Activated CD4-positive, alpha-beta T cell treated with anti-CD3 and anti-CD28 coated beads, Interleukin-2, amount 50 U/mL, for 4 hours (primary cell): ENCODE data around the gene ZBTB7A.

ENCODE experiments used
- DNase-seq, 2 experiments: peaks; one replicate each; pipeline ENCODE4 v3.0.0-alpha.2; 2020

ZBTB7A gene

DNA sequence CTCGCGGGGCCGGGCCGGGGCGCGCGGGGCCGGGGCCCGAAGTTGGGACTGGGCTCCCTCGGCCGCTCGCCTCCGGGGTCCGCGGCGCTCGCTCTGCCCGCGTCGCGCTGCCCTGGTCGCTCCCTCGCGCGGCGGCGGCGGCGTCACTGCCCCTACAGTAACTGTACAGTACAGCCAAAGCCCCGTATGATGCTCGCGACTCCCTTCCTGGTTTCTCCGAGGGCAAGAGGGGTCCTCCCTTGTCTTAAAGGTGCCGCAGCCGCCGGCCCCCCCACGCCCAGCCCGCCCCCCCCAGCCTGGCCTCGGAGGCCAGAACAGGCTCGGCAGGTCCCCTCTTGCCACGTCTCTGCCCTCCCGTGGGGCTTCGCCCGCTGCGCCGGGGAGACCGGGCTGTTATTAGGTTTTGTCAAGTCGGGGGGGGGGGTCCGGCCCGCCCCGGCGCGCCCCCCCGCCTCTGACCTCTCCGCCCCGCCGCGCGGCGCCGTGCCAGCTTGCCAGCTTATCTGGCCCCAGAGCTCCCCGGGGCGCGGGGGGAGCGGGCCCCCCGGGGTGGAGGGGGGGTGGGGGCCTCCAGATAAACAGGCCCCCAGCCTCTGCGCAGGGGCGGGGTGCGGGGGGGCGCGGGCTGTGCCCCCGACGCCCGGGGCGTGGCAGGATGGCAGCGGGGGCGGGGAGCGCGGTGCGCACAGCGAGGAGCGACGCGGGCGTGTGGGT lies at the start of gene ZBTB7A:
Gene ZBTB7A, minus strand, starts transcription at position 218 of the 714 bp plus-strand sequence. CDS start 11,667 bp downstream, outside the sequence.
- DNase-seq: peak; percentile 74 to 77

DNA sequence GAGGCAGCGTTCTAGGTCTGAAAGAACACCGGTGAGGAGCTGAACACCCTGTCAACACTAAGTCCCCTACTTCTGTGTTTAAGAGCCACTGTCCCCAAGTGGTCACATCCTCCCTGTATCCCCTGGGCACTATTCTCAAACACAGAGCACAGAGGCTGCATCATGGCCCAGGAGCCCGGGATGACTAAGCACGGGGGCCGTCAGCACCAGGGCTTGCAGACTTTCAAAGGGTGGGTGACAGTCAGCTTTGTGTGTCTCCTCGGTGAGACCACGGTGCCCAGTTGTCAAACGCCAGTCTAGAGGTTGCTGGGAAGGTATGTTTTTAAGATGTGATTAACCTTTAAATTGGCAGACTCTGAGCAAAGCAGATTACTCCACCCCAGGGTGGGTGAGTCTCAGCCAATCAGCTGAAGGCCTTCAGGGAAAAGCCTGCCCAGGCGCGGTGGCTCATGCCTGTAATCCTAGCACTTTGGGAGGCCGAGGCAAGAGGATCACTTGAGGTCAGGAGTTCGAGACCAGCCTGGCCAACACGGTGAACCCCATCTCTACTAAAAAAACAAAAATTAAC lies 49.2 kb upstream of the ZBTB7A start:
- DNase-seq: no peak

DNA sequence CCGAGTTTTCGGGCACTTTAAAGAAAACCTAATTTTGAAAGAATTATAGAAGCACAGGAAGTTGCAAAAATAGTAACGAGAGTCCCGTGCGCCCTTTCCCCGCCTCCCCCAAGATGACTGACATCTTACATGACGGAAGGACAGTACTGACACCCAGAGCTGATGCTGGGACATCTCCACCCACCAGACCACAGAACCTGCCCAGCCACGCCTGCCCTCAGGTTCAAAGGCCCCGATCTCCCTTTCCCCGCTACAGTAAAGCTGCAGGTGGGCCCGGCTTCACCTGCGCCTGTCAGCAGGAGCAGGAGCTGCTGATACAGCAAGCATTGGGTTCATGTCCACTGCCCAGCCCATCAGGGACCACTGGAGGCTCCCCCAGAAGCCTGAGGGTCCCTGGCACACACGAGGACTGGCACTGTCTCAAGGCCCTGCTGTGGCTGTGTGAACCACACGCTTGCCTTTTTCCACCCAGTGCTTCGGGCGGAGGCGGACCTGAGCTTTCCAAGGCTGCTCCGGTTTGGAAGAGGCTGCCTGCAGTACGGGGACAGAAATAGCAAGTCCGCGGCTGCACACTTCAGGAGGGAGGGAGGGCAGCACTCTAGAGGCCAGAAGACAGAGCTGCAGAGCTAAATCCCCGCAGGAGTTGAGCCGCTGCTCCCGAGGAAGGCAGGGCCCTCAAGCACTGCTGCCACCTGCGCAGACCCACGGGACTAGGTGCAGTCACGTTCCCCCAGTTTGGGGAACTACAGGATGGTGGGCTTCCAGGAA lies 48.5 kb upstream of the ZBTB7A start:
- DNase-seq: peak; percentile 31 to 35

DNA sequence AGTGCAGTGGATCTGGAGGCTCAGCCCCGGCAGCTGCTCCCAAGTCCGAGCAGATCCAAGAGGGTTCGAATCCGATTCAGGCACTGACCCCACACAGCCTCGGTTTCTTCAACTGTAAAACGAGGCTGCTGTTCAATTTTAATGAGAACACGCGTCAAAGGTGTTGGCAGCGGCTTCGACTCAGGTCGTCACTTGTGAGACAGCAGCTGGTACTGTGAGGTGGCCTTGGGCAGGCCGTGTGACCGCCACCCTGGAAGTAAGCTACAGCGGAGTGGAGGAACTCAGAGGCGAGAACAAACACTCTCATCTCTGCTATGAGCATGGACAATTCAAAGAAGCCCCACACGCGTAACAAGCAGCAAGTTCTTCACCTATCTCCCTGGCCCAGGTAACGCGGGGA lies 47.5 kb upstream of the ZBTB7A start:
- no peak for DNase-seq

DNA sequence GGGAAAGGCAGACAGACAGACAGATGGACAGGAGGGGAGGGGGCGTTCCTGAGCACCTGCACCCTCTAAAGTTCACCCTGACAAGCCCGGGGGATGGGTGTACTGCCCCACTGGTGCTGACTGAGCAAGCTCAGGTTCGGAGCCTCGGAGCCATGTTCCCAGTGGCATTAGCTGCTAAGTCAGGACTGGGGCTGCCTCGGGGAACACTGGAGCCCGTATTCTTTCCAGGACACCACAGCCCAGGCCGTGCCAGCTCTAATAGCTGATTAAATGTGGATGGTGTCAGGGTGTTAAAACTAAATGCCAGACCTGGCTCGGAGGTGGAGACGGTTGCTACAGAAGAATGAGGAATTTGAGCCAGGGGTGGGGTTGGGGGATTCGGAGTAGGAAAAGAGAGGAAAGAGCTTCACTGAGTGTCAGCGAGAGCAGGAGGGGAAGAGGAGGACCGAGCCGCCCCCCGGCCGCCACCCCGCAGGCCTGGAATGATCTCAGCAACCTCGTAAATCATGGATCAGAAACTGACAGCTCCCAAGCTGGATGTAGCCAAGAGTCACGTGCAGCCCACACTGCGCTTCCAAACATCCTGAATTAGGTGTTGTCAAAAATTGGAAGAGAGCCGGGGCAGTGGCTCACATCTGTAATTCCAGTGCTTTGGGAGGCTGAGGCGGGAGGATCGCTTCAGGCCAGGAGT lies 46.8 kb upstream of the ZBTB7A start:
- no peak for DNase-seq

DNA sequence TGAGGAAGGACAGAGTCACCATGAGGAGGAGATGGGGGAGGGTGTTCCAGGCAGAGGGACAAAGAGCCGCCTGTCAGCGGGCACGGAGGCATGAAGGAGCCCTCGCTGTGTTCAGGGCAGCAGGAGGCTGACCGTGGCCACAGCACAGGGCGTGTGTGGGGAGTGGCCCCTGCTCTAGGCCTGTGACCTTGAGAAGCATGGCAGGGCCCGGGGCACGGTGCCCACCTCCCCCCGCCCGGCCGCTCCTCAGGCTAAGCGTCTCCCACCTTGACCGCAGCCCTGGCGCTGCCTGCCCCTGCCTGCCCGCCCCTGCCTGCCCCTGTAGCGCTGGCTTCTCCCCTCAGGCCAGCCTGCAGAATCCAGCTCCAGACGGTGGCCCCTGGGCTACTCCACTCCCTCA lies 45.7 kb upstream of the ZBTB7A start:
- DNase-seq: no peak

DNA sequence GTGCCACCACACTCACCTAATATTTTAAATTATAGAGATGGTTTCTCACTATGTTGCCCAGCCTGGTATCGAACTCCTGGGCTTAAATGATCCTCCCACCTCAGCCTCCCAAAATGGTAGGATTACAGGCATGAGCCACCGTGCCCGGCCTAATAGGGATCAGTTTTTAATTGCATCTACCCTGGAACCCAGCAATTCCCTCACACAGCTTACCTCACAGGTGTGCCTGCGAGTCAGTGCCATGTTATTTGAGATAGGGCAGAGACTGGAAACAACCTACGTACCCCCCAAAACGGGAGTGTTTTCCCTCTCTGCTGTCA lies 42.9 kb upstream of the ZBTB7A start:
- DNase-seq: no peak

DNA sequence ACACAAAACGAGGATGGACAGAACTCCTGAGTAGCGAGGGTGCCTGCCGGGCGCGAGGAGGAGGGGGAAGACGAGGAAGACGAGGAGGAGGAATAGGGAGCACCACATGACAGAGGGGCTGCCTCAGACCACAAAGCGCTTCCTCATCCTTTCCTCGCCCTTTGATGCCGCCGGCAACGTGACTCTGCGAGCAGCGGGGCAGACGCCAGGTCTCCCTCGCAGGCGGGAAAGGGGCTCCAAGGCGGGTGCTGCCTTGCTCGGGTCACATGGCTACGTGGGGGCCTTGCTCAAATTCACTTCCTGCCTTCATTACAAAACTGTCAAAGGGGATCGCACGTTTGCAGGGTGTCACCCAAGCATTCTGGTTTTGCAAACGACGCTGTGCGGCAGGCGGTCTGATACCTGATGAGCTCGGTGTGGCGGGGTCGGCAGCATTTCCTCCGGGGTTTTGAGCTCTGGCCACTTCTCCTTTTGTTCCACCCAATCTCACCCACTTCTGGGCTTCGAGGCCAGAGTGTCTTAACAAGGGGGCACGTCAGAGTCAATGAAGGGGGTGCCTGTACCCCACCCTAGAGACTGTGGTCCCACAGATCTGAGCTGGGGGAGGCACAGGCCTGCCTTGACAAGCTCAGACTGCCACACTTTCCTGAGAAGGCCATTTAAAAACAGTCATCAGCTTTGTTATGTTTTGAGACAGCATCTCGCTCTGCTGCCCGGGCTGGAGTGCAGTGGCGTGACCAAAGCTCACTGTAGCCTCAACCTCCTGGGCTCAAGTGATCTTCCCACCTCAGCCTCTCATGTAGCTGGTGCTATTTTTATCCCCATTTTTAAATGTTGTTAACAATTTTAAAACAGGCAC lies 42.3 kb upstream of the ZBTB7A start:
- peak; percentile 41 to 52 for DNase-seq

DNA sequence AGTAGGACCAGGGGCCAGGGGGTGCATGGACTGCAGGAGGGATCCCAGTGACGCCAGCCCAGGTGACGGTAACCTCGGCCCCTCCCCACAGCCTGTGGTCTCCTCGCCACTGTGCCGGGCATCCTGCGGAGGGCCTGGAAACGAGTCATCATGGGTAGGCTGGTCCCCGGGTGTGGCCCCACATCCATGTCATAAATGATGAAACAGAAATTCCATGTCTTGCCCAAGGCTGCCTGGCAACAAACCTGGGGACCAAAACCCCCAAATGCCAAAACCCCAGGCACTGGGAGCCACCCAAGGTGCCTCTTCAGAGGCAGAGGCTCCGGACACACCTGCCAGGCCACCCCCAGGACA lies 36.4 kb upstream of the ZBTB7A start:
- no peak for DNase-seq

DNA sequence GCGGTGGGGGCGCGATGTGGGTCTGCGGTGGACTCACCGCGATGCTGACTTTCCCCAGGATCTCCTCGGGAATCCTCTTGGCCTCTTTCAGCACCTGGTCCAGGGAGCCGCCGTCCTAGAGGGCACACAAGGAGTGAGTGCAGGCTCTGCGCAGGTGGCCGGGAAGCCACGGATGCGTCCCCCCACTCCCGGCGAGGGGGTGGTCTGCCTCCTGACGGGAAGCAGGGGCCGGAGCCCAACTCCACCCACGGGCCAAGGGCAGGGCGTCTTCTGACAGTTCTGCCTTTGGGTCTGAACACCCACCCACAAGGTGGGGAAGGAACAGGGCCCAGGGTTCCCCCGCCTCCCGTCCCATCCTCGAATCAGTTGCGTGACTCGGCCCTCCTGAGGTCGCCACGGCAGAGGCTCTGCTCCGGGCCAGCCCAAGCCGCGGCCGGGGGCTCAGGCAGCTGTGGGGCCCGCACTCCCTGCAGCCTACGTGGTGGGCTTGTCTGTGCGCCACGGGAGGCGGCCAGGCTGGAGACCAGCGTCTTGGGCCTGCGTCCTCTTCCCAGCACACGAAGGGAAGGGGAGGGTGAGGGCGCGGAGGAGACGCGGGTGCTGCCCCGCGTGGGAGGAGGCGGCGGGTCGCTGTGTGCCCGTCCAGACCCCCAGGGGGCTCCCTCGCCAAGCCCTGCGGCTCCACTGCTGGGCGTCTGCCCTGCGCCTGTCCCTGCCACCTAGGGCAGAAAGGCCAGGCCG lies 35.8 kb upstream of the ZBTB7A start:
- DNase-seq: no peak

DNA sequence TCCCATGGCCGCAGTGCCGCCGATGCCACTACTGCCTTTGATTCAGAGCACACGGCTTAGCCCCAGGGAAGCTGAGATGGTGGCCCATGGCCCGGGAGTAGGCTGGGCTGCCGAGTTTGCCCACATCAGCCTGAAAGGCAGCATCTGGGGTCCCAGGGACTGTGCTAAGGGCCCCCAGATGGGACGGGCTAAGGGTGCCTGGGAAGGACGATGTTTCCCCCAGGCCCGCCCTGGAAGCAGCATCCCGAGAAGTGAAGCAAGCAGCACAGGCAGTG lies 34.7 kb upstream of the ZBTB7A start:
- DNase-seq: no peak

DNA sequence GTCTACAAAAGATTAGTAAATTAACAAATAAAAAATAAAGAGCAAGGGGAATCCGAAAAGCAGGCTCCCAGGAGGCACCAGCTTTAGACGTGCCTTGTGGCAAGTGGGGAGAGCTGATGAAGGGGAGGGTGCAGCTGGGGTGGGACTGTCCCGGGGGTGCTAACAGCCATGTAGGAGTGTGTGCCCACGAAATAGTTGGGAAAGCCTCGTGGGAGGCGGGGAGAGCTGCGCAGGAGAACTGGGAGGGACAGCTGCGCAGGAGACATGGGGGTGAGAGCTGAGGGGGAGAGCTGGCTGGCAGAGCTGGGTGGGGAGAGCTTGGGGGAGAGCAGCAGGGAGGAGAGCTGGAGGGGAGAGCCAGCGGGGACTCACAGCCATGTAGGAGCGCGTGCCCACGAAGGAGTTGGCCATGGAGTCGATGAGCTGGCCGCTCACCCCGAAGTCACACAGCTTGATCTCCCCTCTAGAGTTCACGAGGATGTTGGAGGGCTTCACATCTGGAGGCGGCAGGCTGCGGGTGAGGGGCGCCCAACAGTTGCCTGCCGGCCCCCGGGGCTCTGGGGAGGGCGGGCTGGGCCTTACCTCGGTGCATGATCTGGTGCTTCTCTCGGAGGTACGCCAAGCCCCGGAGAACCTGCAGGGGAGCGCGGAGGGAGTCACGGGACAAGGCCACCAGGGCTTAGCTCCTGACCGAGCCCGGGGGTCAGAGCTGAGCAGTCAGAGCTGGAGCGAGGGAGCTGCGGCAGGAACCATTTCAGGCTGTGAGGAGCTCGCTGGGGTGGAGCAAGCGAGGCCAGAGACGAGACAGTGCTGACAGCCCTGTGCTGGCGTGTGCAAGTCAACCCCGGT lies 34.2 kb upstream of the ZBTB7A start:
- DNase-seq: no peak

DNA sequence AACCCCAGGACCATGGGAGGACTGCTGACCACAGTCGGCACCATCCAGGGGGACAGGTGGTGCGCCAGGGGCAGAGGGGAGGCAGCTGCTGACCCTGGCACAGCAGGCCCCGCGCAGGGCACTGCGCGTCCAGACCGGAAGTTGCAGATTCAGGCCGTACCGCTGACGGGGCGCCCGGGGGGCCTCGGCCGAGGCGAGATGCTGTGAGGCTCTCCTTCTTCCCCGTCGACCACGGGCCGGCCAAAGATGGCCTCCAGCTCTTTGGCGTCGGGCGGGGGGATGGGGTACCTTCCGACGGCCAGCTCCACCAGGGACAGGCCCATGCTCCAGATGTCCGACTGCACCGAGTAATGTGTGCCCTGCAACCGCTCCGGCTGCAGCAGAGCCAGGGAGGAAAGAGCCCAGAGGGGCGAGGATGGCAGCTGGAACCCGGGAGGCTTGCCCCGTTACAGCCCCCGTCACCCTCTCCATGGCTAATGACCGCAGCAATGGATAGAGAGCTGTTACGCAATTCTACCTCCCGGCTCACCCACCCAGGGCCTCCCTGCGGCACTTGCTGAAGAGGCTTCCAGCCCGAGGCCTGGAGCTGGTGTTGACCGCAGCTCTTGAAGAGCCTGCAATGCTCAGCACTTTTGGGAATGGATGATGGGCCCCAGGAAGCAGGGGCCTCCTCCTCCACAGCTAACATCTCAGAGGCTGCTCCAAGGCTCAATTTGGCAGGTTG lies 32.5 kb upstream of the ZBTB7A start:
- DNase-seq: no peak

DNA sequence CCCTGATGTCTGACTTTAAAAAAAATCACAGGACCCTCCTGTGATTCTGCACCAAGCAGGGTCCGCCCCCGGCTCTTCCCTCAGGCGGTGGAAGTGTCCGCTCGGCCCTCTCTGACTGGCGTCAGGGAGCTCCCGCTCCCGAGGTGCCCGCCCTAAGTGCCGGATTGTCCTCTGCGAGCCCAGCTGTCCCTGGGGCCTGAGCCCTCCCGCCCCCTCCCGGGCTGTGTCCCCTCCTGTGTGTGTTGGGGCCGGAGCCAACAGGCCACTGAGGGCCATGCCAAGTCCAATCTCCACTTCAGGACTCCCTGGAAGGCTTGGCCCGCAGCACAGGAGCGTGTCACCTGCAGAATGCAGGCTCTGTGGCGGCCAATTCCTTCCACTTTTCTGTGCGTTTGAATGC lies 31.8 kb upstream of the ZBTB7A start:
- no peak for DNase-seq

DNA sequence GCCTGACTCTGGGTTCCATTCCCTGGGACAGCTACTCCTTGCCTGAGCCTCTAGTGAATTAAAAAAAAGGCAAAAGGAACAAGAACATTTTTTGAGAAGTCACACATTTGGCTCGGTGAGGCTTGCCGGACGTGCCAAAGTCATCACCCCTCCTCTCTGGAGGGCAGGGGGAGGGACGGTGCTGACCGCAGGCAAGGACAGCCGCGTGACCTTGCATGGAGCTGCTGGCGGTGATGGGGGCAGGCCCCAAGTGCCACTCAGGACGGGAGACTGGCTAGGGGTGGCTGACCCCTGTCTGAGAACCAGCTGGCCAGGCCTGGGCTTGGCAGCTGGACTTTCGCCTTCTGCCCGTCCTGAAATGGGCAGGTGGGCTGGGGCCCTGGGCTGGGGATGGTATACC lies 30.8 kb upstream of the ZBTB7A start:
- DNase-seq: no peak

DNA sequence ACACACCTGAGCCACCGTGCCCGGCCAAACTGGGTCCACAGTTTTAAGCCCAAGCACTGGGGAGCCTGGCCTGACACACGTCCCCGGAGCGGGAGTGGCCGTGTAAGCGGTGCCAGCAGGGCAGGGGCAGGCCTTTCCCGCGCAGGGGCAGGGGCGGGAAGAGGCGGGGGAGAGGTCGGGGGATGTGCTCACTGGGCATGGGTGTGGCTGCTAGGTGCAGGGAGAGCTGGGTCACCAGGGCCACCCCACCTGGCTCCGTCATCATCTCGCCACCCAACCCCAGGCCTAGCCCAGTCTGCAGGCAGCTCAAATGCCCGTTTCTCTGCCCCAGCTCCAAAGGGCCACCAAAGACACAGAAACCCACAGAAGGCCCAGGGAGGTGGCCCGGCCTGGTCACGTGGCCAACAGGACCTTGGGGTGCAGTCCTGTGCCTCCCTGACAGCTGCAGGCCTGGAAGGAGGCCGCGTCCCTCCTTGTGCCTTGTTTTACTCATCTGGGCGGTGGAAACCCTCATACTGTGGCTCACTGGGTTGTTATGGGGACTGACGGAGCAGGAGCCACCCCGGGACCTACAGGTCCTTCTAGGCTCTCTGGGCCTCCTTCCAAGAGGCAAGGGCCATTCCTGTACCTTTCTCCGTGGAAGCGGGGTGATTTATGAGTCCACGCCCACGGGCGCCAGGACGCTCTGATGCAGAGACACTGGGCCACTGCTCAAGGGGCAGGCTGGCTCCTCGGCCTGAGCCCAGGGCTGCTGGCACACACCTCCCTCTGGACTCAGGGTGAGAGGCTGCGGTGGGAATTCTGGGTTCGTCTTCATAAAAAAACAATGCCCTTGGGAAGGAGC lies 29.6 kb upstream of the ZBTB7A start:
- no peak for DNase-seq

DNA sequence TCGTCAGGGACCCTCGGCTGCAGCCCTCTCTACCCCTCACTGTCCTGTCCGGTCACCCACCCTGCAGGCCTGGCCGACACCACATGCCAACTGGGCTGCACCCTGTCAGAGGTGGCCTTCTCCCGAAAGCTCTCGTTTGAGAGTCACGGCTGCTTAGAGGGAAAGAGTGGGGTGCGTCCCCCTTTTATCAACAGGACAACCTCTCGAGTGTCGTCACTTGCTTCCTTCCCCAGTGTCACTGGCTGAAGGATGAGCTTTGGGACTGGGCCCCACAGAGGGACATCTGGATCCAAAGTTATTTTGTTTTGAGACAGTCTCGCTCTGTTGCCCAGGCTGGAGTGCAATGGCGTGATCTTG lies 28.8 kb upstream of the ZBTB7A start:
- no peak for DNase-seq

DNA sequence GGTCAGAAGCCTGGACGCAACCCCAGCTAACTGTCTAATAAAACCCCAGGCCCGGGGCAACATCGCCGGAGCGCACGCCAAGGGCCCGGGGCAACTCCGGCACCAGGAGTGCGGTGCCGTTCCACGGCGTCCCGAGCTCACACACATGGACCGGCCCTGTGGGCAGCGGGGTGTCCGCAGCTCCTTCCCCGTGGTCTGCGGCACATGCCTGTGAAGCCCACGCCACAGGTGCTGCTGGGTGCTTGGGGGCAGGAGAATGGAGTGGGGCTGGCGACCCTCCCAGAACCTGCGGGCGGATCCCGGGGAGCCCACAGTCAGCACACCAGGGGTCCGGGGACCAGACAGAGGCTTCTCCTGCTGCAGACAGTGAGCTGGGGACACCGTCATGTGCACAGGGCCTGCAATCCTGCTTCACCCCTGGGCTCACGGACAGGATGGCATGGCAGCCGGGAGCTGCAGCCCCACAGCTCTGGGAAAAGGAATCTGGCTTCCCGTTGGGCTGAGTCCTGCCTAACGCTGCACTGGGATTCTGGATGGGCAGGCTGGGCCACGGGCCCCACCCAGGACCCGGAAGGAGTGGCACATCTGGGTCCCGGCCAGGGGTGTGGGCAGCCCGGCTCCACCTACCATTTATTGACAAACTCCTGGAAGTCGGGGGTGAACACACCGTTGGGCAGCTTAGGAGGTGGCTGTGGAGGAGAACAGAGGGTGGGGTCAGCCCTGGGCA lies 28.2 kb upstream of the ZBTB7A start:
- no peak for DNase-seq

DNA sequence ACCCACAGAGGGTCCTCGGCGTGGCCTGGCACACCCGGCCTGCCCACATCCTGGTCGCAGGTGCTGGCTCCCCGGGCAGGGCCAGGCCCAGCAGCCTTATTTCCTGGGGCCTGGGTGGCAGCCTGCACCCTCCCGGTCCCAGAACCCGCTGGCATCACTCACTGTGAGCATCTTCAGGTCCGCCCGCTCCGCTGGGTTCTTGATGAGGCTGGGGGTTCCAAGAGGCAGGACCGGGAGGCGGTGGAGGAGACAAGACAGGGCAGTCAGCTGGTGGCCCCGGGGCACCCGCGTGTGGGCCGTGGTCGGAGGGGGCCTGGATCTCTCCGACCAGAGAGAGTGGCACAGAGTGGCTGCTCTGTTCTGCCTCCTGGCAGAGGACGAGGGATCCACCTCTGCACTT lies 27.6 kb upstream of the ZBTB7A start:
- DNase-seq: no peak
